HG02642 (cell line): Measurements from ENCODE around the gene SPOUT1.

Experiments
- ATAC-seq: cut with Tn5 transposase; IDR thresholded peaks from one replicate; pipeline ENCODE4 v1.9.1; 2021; ENCODE audit warnings: mild to moderate bottlenecking; ENCODE audit not compliant: unreplicated experiment, poor library complexity

The SPOUT1 gene

DNA sequence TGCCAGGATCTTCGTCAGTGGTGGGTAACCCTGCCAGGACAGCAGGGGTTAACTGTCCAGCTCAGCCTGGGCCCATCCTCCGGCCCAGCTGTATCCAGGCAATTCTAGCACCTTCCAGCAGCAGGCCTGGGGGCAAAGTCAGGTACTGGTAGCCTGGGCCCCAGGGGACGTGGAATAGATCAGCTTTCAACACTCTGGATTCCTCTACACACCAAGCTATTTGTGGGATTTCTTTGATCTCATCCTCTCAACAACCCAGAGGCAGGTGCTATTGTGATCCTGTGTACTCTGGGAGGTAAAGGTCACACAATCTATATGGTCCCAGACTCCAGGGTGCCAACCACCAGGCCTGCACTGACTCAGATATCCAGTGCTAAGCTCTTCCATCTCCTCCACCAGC, 8.7 kb upstream of the SPOUT1 start:
- ATAC-seq, result no peak

DNA sequence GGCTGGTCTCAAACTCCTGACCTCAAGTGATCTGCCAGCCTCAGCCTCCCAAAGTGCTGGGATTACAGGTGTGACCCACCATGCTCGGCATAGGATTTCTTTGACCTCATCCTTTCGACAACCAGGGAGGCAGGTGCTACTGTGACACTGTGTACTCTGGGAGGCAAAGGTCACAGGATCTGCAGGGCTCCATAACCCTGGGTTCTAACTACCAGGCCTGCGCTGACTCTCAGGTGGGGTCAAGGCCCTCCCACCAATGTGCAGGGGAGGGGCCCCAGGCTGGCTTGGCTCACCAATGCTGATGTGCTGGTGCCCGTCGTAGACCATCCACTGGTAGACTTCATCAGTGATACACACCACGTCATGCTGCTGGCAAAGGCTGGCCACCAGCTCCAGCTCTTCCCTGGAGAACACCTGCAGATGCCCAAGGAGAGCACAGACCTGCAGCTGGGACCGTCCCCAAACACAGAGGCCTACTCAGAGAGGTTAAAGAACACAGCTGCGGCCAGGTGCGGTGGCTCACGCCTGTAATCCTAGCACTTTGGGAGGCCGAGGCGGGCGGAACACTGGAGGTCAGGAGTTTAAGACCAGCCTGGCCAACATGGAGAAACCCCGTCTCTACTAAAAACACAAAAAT, 7.0 kb upstream of the SPOUT1 start:
- no peak for ATAC-seq

DNA sequence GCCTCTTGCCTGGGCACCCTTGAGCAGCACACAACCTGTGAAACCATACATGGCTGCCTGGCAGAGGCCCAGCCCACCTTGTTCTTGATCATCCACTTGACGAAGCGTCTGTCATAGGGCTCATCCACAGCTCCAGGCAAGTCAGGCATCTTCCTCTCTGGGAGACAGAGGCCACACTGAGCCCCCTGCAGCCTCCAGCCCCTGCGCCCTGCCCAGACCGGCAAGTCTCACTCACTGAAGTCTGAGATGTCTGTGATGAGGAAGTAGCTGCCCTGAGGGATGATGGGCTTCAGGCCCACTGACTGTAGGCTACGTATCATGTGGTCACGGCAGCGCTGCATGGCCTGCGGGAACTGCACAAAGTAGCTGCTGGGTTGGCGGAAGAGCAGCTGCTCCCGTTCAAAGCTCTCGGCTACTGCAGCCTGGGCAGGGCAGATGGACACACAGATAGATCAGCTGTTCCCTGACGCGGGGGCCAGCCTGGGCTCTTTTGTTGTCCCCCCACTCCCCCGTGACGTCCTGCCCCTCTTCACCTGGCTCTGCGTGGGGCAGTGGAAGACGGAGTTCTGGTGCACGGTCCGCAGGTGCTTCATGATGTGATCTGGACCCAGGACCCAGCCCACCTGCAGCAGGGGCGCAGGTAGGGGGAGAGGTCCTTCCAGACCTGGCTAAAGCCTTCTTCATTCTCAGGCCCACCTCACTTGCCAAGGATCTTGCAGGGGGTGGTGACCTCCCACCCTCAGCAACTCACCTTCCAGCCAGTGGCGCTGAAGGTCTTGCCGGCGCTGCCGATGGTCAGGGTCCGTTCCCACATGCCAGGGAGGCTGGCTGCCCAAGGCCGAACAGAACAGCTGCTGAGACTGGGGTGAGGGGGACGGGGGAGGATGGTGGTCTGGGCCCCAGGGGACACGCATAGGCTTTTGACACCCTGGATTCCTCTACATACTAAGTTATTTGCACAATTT, 5.9 kb upstream of the SPOUT1 start:
- no peak for ATAC-seq

DNA sequence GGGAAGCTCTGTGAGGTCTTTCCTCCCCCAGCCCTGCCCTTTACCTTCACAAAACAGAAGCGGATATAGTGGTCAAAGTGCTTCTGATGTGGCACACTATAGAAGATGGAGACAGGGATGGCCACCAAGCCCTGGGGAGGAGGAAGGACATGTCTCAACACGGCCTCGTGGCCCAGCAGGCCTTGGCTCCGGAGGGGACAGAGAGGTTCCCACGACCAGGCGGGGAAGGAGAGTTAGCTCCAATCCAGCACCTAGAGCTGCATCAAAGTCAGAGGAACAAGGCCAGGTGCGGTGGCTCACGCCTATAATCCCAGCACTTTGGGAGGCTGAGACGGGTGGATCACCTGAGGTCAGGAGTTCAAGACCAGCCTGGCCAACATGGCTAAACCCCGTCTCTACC, 4.1 kb upstream of the SPOUT1 start:
- ATAC-seq, result no peak

DNA sequence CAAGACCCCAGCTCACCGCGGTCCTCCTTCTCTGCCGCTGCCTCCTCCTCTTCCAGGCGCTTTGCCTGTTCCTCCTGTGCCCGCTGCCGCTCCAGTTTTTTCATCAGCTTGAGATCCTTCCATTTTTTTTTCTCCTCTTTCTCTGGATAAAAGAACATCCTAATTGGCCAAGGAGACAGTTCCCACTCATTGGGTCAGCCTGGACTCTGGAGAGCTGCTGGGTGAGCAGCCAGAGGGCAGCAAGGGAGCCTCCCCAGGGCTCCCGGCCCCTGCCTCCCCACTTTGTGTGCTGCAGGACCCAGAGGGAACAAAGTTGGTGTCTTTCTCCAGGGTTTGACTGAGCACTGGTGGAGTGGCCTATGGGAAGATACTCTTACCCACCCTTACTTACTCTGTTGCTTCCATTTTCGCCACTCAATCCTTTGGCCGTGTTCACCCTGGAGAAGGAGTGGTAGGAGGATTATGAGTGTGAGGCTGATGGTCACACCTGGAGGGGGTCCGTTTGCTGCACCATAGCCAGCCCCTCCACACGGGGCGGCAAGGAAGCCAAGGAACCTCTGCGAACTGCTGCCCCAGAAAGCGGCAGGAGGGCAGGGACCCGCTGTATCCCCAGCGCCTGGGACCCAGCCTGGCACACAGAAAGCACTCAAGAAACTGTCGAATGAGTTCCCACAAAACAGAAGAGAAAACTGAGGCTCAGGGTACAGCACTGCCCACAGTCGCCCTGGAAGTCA, 708 bp downstream of the SPOUT1 start:
- peak; percentile 5 for ATAC-seq

DNA sequence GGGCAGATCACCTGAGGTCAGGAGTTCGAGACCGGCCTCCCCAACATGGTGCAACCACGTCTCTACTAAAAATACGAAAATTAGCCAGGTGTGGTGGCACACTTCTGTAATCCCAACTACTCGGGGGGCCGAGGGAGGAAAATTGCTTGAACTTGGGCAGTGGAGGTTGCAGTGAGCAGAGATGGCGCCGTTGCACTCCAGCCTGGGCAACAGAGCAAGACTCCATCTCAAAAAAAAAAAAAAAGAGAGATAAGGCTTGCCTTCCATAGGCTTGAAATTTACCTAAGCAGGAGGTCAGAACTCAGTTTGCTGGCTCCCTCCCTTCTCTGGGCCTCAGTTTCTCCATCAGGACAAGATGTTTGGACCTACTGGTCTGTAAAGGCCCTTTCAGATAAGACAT, 1.3 kb downstream of the SPOUT1 start:
- no peak for ATAC-seq

DNA sequence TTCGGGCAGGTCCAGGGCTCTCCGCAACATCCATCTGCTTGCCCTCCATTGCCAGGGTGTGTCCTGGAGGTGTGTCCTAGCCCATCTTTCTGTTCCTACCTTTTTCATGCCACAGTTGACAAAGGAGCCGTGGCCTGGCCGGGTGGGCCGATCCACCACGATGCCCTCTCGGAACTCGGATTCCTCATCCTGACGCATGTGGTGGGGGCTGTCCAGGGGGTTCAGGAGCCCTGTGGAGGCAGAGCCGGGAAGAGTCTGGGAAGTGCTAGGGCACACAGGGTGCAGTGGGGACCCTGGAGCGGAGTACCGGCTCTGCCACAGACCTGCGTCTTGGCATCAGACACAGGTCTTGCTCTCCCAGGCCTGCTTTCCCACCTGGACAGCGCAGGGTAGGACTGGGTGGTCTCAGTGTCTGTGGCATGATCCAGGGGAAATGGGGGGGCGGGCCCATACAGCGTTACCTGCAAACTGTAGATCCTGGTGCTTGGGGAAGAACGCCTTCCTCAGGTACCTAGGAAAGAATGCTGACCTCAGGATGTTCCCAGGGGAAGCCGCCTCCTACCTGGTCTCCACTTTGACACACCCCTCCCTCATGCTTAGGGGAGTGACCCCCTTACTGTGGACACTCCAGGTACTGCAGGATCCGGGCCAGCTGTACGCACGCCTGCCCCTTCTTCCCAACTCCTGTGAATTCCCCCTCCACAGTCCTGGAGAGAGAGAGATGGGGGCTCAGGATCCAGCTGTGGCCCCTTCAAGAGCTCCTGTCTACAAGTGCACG, 3.5 kb downstream of the SPOUT1 start:
- ATAC-seq, result no peak

DNA sequence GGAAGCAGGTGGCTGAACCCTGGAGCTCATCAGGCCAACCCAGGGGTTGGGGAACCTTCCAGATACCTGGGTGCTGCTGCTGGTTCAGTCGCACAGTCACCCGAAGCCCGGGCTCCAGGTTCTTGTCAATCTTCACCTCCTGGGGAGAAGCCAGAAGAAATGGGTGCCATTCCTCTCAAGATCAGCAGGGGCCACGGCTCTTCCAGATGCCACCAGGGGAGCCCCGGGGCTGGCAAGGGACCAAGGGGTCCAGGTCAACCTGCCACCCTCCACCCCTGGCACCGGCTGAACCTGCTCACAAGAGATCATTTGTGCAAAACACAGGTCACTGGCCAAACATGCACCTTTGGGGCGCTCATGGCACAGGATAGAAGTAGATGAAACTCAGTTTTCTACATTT, 4.7 kb downstream of the SPOUT1 start:
- ATAC-seq, result no peak

DNA sequence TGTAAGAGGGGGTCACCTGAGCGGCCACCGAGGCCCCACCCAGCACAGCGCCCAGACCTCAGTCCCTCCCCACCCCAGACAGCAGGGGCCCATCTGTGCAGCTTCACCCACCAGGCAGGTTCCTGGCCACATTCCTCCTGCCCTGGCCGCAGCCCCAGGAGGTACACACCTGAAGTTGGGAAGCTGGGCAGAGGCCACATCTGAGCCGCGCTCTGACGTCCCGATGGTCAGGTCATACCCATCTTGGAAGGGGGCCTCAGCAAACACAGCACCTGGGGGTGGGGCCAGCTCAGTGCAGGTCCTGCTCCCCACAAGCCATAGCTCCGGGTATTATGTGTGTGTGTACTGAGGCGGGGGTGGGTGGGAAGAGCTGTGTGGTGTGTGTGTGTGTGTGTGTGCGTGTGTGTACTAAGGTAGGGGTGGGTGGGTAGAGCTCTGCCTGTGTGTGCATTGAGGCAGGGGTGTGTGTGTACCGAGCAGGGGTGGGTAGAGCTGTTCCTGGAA, 5.6 kb downstream of the SPOUT1 start:
- no peak for ATAC-seq

DNA sequence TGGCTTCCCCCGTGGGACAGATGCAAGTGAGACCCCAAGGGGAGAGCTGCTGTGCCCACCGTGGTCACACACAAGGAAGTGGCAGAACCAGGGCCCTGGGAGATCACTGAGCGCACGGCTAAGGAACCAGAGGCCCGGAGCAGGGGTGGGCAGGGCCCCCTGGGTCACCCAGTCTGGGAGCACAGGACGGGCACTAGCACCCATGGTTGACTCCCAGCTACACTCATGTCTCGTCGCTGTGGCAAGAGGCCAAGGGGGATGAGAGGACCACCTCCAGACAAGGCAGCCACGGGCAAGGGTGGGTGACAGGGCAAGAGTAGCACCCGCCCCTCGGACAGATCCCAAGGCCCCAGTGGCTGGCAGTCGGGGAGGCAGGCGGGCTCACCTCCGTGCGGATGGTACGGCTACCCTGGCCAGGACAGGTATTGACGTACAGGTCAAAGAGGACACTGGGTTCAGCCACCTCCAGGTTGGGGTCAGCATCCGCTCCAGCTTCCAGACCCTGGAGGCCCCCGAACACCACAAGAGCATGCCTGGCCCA, 6.2 kb downstream of the SPOUT1 start:
- no peak for ATAC-seq

DNA sequence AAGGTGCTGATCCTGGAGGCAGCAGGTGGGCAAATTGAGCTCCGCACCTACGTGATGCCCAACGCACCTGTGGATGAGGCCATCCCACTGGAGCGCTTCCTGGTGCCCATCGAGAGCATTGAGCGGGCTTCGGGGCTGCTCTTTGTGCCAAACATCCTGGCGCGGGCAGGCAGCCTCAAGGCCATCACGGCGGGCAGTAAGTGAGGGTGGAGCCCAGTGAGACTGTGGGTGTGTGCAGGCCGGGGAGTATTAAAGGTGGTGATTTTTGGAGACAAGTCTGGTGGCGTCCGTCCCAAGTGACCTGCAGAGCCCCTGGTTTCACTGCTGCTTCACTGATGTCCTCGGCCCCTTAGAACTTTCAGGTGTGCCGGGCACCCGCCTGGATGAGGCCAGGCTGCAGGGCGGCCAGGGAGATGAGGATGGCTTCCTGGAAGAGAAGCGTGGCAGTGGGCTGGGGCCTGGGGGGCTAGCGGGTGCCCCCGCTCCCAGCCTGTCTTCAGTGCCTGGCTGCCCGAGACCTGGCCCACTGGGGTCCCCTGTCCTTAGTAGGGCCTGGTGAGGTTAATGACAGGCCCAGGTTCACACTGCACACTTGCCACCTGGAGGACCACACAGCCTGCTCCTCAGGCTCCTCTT, 7.1 kb downstream of the SPOUT1 start:
- no peak for ATAC-seq

DNA sequence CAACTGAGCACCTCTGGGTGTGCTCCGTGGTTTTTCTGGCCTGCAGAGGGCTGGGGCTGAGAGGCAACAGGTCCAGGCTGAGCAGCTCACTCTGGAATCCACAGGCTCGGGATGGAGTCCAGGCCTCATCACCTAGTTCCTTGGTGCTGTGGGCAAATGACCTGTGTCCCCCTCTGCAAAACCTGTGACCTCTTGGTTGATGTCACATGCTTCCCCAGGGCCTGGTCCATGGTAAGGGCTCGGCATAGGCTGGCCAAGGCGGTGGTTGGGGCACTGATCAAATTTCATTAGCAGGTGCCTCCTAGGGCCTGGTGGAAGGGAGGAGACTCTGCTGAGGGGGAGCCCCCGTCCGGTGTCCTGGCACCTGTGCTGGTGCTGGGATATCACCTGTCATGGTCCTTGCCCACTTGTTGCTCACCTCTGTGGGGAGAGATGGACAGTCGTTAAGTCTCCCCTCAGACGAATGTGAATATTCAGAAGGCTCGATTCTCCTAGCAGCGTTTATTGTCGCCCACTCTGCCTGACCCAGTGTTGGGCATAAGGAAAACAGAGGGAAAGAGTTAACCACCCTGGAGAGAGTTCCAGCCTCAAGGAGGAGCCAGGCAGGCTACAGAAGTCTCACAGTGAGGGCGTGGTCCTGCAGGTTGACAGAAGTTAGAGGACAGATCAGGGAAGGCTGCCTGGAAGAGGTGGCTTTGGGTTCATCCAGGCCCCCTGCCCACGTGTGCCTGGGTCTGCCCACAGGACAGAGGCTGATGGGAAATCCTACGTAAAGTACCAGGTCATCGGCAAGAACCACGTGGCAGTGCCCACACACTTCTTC, 7.8 kb downstream of the SPOUT1 start:
- ATAC-seq, result no peak

DNA sequence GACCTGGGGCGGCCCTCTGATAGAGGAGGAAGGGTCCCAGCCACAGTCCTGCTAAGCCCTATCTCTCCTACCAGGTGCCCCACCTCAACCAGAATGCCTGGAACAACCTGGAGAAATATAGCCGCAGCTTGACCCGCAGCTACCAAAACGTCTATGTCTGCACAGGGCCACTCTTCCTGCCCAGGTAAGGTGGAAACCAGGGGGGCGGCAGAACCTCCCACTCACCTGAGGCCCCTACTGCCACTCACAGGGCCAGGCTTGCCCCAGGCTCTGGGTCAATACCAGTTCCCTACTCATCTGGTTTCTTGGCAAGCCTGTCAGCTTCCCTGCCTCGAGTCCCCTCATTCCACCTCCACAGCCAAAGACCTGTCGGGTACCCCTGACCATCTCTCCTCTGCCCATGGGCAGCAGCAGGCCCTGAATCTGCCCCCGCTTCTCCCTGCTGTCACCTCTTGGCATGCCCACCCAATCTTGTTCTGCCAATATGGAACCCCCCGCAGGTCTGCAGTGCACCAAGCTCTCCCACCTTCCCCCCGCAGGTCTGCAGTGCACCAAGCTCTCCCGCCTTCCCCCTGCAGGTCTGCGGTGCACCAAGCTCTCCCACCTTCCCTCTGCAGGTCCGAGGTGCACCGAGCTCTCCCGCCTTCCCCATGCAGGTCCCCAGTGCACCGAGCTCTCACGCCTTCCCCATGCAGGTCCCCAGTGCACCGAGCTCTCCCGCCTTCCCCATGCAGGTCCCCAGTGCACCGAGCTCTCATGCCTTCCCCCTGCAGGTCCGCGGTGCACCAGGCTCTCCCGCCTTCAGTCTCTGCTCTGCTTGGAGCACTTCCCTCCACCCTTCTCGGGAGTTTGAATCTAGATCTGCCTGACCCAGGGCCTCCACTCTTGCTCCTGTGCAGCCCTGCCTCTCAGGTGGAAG, 8.7 kb downstream of the SPOUT1 start:
- ATAC-seq, result no peak

DNA sequence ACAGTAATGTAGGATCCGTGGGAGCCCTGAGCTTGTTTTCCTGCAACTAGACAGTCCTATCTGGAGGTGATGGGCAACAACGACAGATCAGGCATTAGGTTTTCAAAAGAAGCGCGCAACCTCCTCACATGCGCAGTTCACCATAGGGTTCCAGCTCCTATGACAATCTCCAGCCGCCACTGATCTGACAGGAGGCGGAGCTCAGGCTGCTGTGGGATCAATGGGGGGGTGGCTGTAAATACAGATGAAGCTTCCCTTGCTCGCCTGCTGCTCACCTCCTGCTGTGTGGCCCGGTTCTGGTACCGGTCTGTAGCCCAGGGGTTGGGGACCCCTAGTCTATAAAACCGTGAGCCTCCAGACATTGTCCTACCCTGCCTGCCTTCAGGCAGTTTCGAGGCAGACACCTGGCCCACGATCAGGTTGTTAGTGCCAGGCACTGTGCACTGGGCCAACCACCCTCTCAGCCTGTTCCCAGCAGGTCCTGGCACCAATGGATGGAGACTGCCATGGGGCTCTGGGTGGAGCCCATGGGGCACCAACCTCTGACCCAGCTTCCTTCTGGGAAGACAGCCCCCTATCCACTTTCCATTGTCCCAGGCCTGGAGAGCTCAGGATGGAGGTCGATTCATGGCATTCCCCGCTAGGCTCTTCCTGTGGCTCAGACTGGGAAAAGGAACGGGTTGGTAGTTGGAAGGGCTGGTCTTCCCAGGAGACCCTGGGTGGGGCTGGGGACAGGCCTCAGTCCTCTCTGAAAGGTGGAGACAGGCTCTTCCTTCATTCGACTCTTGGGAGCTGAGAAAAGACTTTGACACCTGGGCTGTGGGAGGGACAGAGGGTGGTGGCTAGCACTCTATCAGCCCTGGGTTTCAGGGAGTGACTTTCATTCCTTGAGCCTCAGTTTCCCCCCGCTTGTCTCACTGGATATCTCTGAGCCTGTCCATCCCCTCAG, 9.6 kb downstream of the SPOUT1 start:
- ATAC-seq, result no peak

DNA sequence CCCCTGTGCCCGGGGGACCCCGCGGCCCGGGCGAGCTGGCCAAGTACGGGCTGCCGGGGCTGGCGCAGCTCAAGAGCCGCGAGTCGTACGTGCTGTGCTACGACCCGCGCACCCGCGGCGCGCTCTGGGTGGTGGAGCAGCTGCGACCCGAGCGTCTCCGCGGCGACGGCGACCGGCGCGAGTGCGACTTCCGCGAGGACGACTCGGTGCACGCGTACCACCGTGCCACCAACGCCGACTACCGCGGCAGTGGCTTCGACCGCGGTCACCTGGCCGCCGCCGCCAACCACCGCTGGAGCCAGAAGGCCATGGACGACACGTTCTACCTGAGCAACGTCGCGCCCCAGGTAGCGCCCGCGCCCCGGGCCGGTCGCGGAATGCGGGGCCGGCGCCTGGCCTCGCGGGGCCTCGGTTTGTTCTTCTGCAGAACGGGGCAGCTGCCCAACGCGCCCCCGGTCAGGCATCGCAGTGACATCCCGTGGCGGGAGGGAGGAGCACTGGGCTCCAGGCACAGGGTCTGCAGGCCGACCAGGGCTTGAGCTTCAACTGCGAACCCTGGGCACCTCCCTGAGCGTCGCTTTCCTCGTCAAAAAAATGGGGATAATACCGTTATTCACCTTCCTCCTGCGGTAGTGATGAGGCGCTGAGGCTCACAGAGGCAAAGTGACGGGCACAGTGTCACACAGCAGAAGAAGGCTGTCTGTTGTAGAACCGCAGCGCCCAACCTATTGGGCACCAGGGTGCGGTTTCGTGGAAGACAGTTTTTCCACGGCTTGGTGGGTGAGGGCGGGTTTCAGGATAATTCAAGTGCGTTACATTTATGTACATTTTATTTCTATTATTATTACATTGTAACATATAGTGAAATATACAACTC, 10.5 kb downstream of the SPOUT1 start:
- ATAC-seq, result peak; percentile 32
